AML-193 (cell line): ENCODE data around the gene HS3ST2.
"Not testable (repeated sequence)": the region's sequence is repeated elsewhere in the genome, so short reads cannot be mapped to it uniquely, and the experiment has no call there.

Experiments used
- DNase-seq, 2 experiments: peaks; one replicate each; lab custom pipeline; 2025; lab: John Stamatoyannopoulos, UW

HS3ST2 gene

GRCh38 chr16:22878955-22879354 lies 65.0 kb downstream of the HS3ST2 start:
- no peak for DNase-seq

DNA sequence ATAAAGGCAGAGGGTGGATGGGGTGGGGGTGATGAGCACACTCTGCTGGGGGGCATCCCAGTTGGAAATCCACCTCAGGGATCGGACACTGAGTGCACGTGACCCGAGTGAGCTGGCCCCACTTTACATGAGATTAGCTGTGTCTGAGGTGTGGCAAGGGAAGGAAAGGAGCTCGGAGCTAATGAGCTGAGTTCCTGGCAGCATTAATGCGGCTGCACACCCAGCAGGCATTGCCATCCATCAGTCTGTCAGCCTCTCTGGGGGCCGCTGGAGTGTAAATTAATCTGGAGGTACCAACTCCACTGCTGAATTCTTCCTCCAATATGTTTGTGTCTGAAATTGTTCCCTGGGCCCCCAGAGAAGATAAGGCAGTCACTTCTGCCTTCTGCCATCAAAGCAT lies 65.5 kb downstream of the HS3ST2 start:
- DNase-seq: no peak

GRCh38 chr16:22882981-22883380 lies 69.0 kb downstream of the HS3ST2 start:
- DNase-seq: no peak

- no peak for DNase-seq
Observed at GRCh38 chr16:22885951-22886350, 72.0 kb downstream of the HS3ST2 start.

- DNase-seq: no peak
Observed at GRCh38 chr16:22886927-22887326, 73.0 kb downstream of the HS3ST2 start.

- no peak for DNase-seq
Observed at GRCh38 chr16:22887445-22887844, 73.5 kb downstream of the HS3ST2 start.

DNA sequence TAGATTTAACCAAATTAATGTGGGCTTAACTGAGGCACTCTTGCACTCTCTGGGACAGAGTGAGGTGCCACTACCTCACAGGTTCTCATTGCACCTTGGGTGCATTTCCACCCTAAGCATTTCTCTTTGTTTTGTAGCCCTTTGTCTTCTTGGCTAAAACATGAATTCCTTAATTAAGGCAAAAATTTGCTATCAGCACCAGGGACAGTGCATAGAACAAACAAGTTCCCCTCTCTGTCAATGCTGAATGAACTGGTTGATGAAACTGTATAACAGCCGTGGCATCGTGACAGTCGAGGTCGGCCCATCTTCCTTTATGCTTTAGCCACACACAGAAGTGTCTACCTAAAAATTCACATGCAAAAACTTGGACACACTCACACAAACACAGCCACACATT lies 74.8 kb downstream of the HS3ST2 start:
- no peak for DNase-seq

- no peak for DNase-seq
Observed at GRCh38 chr16:22890976-22891375, 77.0 kb downstream of the HS3ST2 start.

DNA sequence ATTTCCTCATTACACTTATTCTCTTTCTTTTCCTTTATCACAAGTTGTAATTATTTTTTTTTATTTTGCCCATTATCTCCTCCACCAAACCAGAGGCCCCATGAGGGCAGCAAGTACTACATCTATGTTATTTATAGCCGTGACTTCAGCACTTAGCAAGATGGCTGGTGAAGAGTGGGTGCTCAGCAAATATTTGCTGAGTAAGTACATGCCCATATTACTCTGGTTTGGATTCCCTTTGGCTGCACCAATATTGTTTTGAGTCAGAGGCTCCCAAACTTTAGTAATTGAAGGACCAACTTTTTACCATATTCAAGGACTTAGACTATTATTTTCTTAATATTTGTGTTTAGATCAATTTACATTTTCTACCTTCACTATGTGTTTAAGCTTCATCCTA lies 83.2 kb downstream of the HS3ST2 start:
- DNase-seq: no peak

DNA sequence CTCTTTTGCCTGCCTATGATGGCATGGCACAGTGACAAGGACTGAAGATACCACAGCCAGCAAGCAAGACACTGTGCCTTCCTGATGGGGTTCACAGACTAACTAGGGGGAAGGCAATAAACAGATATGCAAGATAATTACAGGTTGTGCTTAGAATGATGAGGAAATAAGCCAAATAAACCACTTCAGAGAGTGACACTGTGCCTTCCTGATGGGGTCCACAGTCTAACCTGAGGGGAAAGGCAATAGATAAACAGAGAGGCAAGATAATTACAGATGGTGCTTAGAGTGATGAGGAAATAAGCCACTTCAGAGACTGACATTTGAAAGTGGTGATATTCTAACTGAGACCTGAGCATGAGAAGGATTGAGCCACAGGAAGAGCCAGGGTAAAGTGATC lies 84.2 kb downstream of the HS3ST2 start:
- no peak for DNase-seq

DNA sequence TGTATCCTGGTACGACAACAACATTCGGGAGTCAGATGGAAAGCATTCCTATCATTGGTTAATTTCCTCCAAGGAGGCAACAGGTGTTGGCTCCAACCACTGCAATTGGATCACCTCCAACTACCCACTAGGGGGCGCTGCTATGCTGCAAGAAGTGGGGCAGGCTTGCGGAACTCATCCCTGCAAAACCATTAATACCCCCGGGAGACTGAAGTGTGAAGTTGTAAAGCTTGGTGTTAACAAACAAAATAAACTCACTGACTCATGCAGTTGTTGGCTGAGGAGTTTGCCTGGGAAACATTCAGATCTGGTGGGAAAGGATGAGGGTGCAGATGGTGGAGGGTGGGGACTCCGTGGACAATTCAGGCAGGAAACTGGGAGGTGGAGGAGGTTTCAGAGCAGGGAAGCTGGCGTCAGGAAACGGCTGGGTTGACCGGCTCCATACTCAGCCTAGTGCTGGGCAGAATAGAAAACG lies 84.9 kb downstream of the HS3ST2 start:
- peak; percentile 29 to 54 for DNase-seq

DNA sequence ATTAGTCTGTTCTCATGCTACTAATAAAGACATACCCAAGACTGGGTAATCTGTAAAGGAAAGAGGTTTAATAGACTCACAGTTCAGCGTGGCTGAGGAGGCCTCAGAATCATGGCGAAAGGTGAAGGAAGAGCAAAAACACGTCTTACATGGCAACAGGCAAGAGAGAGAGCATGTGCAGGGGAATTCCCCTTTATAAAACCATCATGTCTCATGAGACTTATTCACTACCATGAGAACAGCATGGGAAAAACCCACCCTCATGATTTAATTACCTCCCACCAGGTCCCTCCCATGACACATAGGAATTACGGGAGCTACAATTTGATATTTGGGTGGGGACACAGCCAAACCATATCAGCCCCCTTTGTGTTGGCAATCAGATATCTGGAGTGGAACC lies 85.6 kb downstream of the HS3ST2 start:
- DNase-seq: not testable (repeated sequence)

GRCh38 chr16:22900863-22901262 lies 86.9 kb downstream of the HS3ST2 start:
- no peak for DNase-seq

DNA sequence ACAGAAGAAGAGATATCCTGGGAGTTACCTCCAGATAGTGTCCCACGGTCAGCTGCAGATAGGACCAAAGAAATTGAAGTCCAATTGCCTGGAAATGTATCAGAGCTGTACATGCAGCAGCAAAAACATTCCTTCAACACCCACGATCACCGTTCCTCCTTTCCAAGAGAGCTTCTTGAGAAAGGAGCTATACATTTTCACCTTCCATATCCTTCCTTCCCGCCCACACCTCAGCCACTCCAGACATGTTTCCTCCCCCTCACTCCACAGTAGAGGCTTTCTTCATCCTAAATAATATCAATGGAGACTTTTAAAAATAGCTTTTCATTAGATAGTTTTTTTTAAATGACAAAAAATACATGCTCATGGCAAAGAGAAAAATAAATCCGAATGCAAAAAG lies 87.6 kb downstream of the HS3ST2 start:
- DNase-seq: no peak

GRCh38 chr16:22903716-22904115 lies 89.8 kb downstream of the HS3ST2 start:
- DNase-seq: no peak

DNA sequence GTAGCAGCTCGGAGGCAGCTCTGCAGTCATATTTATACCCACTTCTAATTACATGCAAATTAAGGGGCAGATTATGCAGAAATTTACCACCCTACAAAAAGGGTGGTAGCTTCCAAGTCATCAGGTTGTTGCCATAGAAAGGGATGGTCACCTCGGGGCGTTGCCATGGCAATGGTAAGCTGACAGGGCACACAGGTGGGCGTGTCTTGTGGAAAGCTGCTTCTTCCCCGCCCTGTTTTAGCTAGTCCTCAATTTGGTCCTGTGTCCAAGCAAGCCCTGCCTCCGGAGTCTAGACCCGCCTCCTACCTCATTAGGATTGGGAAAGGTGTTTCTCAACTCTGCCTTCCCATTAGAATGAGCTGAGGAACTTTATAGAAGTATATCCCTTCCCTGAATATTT lies 98.7 kb downstream of the HS3ST2 start:
- no peak for DNase-seq

DNA sequence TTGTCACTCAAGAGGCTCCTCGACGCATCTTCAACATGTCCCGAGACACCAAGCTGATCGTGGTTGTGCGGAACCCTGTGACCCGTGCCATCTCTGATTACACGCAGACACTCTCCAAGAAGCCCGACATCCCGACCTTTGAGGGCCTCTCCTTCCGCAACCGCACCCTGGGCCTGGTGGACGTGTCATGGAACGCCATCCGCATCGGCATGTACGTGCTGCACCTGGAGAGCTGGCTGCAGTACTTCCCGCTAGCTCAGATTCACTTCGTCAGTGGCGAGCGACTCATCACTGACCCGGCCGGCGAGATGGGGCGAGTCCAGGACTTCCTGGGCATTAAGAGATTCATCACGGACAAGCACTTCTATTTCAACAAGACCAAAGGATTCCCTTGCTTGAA lies 101.0 kb downstream of the HS3ST2 start:
- DNase-seq: no peak

DNA sequence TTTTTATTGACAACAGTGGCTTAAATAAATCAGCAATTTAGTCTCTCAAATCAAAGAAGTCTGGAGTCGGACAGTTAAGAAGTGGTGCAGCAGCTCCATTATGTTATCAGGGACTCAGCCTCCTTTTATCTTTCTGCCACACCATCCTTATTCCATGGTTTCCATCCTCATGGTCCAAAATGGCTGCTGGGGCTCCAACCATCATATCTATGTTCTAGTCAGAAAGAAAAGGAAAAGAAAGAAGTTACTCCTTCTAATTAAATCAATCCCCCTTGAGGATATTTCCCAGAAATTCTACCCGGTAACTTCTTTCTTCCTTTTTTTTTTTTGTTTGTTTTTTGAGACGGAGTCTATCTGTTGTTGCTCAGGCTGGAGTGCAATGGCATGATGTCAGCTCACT lies 109.5 kb downstream of the HS3ST2 start:
- no peak for DNase-seq

DNA sequence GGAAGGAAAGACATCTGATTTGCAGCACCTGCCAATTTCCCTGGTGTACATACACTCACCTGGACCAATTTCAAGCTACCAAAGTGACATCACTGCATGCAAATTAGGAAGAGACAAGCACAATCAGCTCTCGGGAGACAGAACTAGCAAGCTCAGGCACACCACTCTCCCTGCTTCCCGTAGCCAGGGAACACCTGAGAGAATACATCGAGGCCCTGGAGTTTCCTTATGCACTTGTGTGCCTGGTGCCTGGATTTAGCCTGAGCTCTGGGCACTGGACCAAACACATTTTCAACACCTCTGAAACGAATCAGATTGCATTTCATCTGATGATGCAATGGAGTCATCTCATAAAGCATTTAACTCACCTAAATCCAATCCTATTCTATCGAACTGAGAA lies 110.5 kb downstream of the HS3ST2 start:
- DNase-seq: no peak

DNA sequence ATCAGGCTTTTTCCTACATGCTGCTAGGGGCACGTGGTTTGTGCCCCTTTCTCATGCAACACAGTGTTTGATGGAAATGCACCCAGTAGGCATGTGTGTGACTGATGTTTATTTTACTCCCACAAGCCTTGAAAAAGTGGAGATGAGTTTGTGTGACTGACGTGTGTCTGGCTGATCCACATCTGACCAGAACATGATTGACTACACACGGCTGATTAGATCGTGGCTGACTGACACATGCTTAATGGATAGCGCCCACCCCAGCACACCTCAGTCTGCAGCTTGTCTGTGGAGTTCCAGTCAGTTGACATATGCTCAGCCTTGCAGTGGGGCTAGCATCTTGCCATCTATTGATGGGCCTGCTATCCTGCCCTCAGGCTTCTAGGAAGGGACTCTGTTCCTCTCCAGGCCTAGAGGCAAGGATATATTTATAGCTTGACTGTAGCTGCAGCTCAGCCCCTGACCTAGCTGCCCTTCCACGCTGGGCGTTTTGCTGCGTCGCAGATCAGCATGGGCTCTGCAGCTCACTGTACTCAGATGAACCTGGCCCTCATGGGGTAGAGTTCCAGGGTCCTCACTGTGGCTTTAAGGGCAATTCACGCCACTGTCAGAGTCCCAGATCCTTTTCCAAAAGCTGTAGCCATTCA lies 112.3 kb downstream of the HS3ST2 start:
- no peak for DNase-seq

GRCh38 chr16:22927306-22927705 lies 113.3 kb downstream of the HS3ST2 start:
- no peak for DNase-seq

GRCh38 chr16:22928882-22929435 lies 115.0 kb downstream of the HS3ST2 start:
- DNase-seq: no peak

DNA sequence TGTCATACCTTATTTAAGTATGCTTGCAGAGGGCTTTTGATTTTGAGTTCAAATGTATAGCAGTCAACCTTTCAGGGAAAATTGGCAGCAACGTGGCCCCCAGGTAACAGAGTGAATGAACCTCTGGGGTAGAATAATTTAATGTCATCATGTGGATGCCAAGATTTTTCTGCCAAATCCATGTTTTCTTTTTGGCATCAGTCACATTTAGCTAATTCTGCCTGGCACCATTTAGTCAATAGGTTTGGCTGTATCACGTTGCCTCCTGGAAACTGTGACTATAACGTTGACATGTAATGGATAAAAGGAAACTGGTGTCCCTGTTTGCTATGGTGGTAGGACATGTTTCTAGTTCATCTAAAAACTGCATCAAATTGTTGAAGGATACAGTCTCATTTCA lies 115.5 kb downstream of the HS3ST2 start:
- no peak for DNase-seq
